Ovary (tissue), 3 donors: ENCODE measurements around the gene TMPRSS3.

Source experiments
- EP300 ChIP-seq: sonication (generic); formaldehyde crosslinking; IDR thresholded peaks from one replicate; pipeline ENCODE4 v1.6.1; 2017; ENCODE audit warnings: antibody characterized with exemption
- POLR2A ChIP-seq: fragments of 450-650 bp; IDR thresholded peaks from one replicate; pipeline ENCODE4 v1.6.1; 2017; ENCODE audit warnings: antibody characterized with exemption, mild to moderate bottlenecking, moderate library complexity
- TF ChIP-seq, protein P1 (sequence below), 3 donors: fragments of 450-650 bp in 2 of 3; fragments of 200-600 bp in 1 of 3; IDR thresholded peaks; one replicate each; pipeline versions ENCODE4 v1.5.1 to v1.8.0; 2016 to 2022; ENCODE audit warnings: antibody characterized with exemption in 3 of 3, mild to moderate bottlenecking in 1 of 3
- donor health status: DM: no; HTN: no; CAD: no.

DNA sequence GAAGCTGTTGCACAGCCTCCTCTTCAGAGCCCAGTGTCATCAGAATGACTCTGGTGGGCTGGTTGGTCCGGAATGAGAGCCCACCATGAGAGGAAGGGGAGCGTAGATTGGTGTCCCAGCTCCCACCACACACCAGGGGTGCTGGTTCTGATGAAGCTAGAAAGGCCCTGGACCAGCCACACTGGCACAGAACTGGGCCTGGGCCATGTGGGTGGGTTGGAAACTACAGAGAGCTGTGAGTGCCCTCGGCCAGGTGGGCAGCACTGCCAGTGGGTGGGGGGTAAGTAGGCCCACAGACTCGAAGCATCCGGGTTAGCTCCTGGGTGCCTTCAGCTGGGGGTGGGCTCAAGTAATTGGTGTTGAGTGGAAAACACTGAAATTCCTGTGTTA lies 17.9 kb downstream of the TMPRSS3 start:
- TF ChIP-seq, protein P1, sequence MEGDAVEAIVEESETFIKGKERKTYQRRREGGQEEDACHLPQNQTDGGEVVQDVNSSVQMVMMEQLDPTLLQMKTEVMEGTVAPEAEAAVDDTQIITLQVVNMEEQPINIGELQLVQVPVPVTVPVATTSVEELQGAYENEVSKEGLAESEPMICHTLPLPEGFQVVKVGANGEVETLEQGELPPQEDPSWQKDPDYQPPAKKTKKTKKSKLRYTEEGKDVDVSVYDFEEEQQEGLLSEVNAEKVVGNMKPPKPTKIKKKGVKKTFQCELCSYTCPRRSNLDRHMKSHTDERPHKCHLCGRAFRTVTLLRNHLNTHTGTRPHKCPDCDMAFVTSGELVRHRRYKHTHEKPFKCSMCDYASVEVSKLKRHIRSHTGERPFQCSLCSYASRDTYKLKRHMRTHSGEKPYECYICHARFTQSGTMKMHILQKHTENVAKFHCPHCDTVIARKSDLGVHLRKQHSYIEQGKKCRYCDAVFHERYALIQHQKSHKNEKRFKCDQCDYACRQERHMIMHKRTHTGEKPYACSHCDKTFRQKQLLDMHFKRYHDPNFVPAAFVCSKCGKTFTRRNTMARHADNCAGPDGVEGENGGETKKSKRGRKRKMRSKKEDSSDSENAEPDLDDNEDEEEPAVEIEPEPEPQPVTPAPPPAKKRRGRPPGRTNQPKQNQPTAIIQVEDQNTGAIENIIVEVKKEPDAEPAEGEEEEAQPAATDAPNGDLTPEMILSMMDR (IDR thresholded peaks at IDR 0.05), result no peak
- no peak for TF ChIP-seq EP300
- no peak for TF ChIP-seq POLR2A
